ENCODE data around the gene COL9A2. TPM values are rescaled to one million over a fixed set of nuclear protein-coding genes. Genes with fewer than 3 reads are reported as not detected.
"Not testable (repeated sequence)": the region's sequence is repeated elsewhere in the genome, so short reads cannot be mapped to it uniquely, and the experiment has no call there.

The COL9A2 gene
- 10 to 100 TPM; 19.2 to 39.4 (median 30.2) TPM for polyA plus RNA-seq (ENCODE audit: insufficient read length in 4 of 4)

GRCh38 chr1:40316595-40317393 lies at the start of gene COL9A2:
Gene COL9A2 (minus strand): TSS chr1:40317286. CDS start chr1:40317197, 89 bp downstream.
- DNase-seq (ENCODE audit: low read depth in 4 of 4, low spot score in 2 of 4), result peak in 3 of 4 donors; percentile 17 to 45 (median 44)

- no peak for DNase-seq (ENCODE audit: low read depth in 4 of 4, low spot score in 2 of 4)
Observed at GRCh38 chr1:40363721-40364120, 46.6 kb upstream of the COL9A2 start.

GRCh38 chr1:40362699-40363098 lies 45.6 kb upstream of the COL9A2 start:
- no peak for DNase-seq (ENCODE audit: low read depth in 4 of 4, low spot score in 2 of 4)

- no peak for DNase-seq (ENCODE audit: low read depth in 4 of 4, low spot score in 2 of 4)
Observed at GRCh38 chr1:40362199-40362598, 45.1 kb upstream of the COL9A2 start.

- DNase-seq (ENCODE audit: low read depth in 4 of 4, low spot score in 2 of 4), result no peak
Observed at GRCh38 chr1:40361637-40362036, 44.6 kb upstream of the COL9A2 start.

- no peak for DNase-seq (ENCODE audit: low read depth in 4 of 4, low spot score in 2 of 4)
Observed at GRCh38 chr1:40361201-40361600, 44.1 kb upstream of the COL9A2 start.

- no peak for DNase-seq (ENCODE audit: low read depth in 4 of 4, low spot score in 2 of 4)
Observed at GRCh38 chr1:40360631-40361030, 43.5 kb upstream of the COL9A2 start.

- DNase-seq (ENCODE audit: low read depth in 4 of 4, low spot score in 2 of 4), result no peak
Observed at GRCh38 chr1:40357625-40358024, 40.5 kb upstream of the COL9A2 start.

GRCh38 chr1:40353082-40353481 lies 36.0 kb upstream of the COL9A2 start:
- DNase-seq (ENCODE audit: low read depth in 4 of 4, low spot score in 2 of 4), result no peak

- DNase-seq (ENCODE audit: low read depth in 4 of 4, low spot score in 2 of 4), result no peak
Observed at GRCh38 chr1:40352126-40352525, 35.0 kb upstream of the COL9A2 start.

GRCh38 chr1:40351124-40351523 lies 34.0 kb upstream of the COL9A2 start:
- no peak for DNase-seq (ENCODE audit: low read depth in 4 of 4, low spot score in 2 of 4)

- no peak for DNase-seq (ENCODE audit: low read depth in 4 of 4, low spot score in 2 of 4)
Observed at GRCh38 chr1:40350391-40350790, 33.3 kb upstream of the COL9A2 start.

GRCh38 chr1:40344597-40344996 lies 27.5 kb upstream of the COL9A2 start:
- DNase-seq (ENCODE audit: low read depth in 4 of 4, low spot score in 2 of 4), result no peak

GRCh38 chr1:40342381-40342717 lies 25.3 kb upstream of the COL9A2 start:
- DNase-seq (ENCODE audit: low read depth in 4 of 4, low spot score in 2 of 4), result not testable (repeated sequence)

GRCh38 chr1:40341491-40342380 lies 24.6 kb upstream of the COL9A2 start:
- DNase-seq (ENCODE audit: low read depth in 4 of 4, low spot score in 2 of 4), result no peak

GRCh38 chr1:40339420-40340323 lies 22.6 kb upstream of the COL9A2 start:
- DNase-seq (ENCODE audit: low read depth in 4 of 4, low spot score in 2 of 4), result no peak

GRCh38 chr1:40338745-40339419 lies 21.8 kb upstream of the COL9A2 start:
- peak in 3 of 4 donors; percentile 43 to 79 (median 50) for DNase-seq (ENCODE audit: low read depth in 4 of 4, low spot score in 2 of 4)

GRCh38 chr1:40337443-40337842 lies 20.4 kb upstream of the COL9A2 start:
- no peak for DNase-seq (ENCODE audit: low read depth in 4 of 4, low spot score in 2 of 4)

- no peak for DNase-seq (ENCODE audit: low read depth in 4 of 4, low spot score in 2 of 4)
Observed at GRCh38 chr1:40332695-40333094, 15.6 kb upstream of the COL9A2 start.

- DNase-seq (ENCODE audit: low read depth in 4 of 4, low spot score in 2 of 4), result not testable (repeated sequence)
Observed at GRCh38 chr1:40331403-40331802, 14.3 kb upstream of the COL9A2 start.

Data from left renal cortex interstitium (tissue), 4 donors.